Measurements from ENCODE around the gene SOS2. TPM values are rescaled to one million over a fixed set of nuclear protein-coding genes. Genes with fewer than 3 reads are reported as not detected.

SOS2 gene
- polyA plus RNA-seq, 3 donors, result 9.3 to 24.3 (median 12.0) TPM

DNA sequence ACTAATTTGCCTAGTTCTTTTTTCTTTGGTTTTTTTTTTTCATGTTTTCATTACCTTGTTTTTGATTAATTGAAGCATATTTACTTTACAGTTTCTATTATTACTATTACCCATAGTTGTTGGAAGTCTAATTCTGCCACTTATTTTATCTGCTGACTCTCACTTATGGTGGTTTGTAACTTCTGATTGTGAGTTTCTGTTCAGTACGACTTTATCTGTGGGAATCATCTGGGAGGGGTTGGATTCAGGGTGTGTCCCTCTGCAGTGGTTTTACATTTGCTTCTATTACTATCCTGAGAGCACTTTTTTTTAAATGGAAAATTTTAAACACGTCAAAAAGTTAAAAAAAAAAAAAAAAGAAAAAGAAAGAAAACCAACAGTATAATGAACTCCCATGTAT lies 26.4 kb upstream of the SOS2 start:
- Mint-ChIP-seq H3K27ac (no peak overlapping the region), H3K4me1 (no peaks in the 10 kb centered on the region), H3K9me3 (peaks cover 0 to 3% (median 0%) of the 10 kb centered on the region in 7 donors), H3K36me3 (peaks cover 4% of the 10 kb centered on the region in 2 donors), H3K4me3 (no peak overlapping the region), H3K27me3 (ENCODE audit: low read depth in 3 of 3) (peaks cover 0 to 1% (median 0%) of the 10 kb centered on the region in 3 donors)
- Histone ChIP-seq H3K79me2 (ENCODE audit: insufficient read depth, low read length) (no peaks in the 10 kb centered on the region), H3K36me3 (replicated peaks in 1 of 2; ENCODE audit: control insufficient read depth in 1 of 2, insufficient read depth in 2 of 2, low read length in 2 of 2) (no peaks in the 10 kb centered on the region), H3K9me3 (replicated peaks in 1 of 2; ENCODE audit: control insufficient read depth in 1 of 2, insufficient read depth in 1 of 2, low read length in 2 of 2) (no peaks in the 10 kb centered on the region), H3K4me1 (ENCODE audit: control insufficient read depth in 1 of 2, insufficient read depth in 2 of 2, low read length in 2 of 2) (no peaks in the 10 kb centered on the region), H3K4me2 (replicated peaks; ENCODE audit: extremely low read depth, low read length, poor library complexity, severe bottlenecking) (no peak overlapping the region), H4K20me1 (ENCODE audit: insufficient read depth, low read length) (no peaks in the 10 kb centered on the region), H3K4me3 (replicated peaks in 1 of 3; ENCODE audit: low read depth in 2 of 3, low read length in 3 of 3) (no peak overlapping the region), H3K27ac (ENCODE audit: low read depth in 1 of 2, low read length in 2 of 2) (no peak overlapping the region), H2AFZ (ENCODE audit: insufficient read depth, low read depth, low read length, poor library complexity, severe bottlenecking) (no peak overlapping the region), H3K27me3 (ENCODE audit: control insufficient read depth in 2 of 2, insufficient read depth in 2 of 2, low read length in 2 of 2) (no peaks in the 10 kb centered on the region), H3K9ac (ENCODE audit: insufficient read depth, low read length, poor library complexity, severe bottlenecking) (no peak overlapping the region)
- TF ChIP-seq, protein P1, sequence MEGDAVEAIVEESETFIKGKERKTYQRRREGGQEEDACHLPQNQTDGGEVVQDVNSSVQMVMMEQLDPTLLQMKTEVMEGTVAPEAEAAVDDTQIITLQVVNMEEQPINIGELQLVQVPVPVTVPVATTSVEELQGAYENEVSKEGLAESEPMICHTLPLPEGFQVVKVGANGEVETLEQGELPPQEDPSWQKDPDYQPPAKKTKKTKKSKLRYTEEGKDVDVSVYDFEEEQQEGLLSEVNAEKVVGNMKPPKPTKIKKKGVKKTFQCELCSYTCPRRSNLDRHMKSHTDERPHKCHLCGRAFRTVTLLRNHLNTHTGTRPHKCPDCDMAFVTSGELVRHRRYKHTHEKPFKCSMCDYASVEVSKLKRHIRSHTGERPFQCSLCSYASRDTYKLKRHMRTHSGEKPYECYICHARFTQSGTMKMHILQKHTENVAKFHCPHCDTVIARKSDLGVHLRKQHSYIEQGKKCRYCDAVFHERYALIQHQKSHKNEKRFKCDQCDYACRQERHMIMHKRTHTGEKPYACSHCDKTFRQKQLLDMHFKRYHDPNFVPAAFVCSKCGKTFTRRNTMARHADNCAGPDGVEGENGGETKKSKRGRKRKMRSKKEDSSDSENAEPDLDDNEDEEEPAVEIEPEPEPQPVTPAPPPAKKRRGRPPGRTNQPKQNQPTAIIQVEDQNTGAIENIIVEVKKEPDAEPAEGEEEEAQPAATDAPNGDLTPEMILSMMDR (IDR thresholded peaks at IDR 0.05), result no peak
- intact Hi-C loops (cut with micrococcal nuclease), result no loop called here
- no CpG with 5 or more reads among the region's 2 CpGs for WGBS (ENCODE audit: insufficient coverage)
- no peak for DNase-seq

DNA sequence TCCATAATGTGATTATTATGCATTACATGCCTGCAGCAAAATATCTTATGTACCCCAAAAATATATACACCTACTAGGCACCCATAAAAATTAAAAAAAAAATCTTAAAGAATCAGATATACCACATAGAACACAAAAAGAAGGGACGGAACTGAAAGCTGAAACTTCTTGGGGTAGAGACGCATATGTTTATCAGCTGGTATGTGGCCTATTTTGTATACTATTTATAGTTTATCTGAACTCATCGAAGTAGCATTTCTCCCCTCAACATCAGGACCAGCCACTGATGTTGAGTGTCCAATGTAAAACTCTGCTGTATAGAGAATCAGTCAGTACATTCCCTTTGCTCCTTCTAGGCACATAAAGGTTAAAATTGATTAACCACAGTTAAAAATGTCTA lies 22.9 kb upstream of the SOS2 start:
- Histone ChIP-seq H4K20me1 (ENCODE audit: insufficient read depth, low read length) (no peaks in the 10 kb centered on the region), H2AFZ (ENCODE audit: insufficient read depth, low read depth, low read length, poor library complexity, severe bottlenecking) (no peak overlapping the region), H3K79me2 (ENCODE audit: insufficient read depth, low read length) (no peaks in the 10 kb centered on the region), H3K4me3 (replicated peaks in 1 of 3; ENCODE audit: low read depth in 2 of 3, low read length in 3 of 3) (no peak overlapping the region), H3K4me2 (replicated peaks; ENCODE audit: extremely low read depth, low read length, poor library complexity, severe bottlenecking) (no peak overlapping the region), H3K9me3 (replicated peaks in 1 of 2; ENCODE audit: control insufficient read depth in 1 of 2, insufficient read depth in 1 of 2, low read length in 2 of 2) (no peaks in the 10 kb centered on the region), H3K36me3 (replicated peaks in 1 of 2; ENCODE audit: control insufficient read depth in 1 of 2, insufficient read depth in 2 of 2, low read length in 2 of 2) (no peaks in the 10 kb centered on the region), H3K9ac (ENCODE audit: insufficient read depth, low read length, poor library complexity, severe bottlenecking) (no peak overlapping the region), H3K27me3 (ENCODE audit: control insufficient read depth in 2 of 2, insufficient read depth in 2 of 2, low read length in 2 of 2) (no peaks in the 10 kb centered on the region), H3K4me1 (ENCODE audit: control insufficient read depth in 1 of 2, insufficient read depth in 2 of 2, low read length in 2 of 2) (no peaks in the 10 kb centered on the region), H3K27ac (ENCODE audit: low read depth in 1 of 2, low read length in 2 of 2) (no peak overlapping the region)
- no peak overlapping the region for H3K27ac Mint-ChIP-seq
- peaks cover 0 to 3% (median 0%) of the 10 kb centered on the region in 7 donors for H3K9me3 Mint-ChIP-seq
- H3K4me3 Mint-ChIP-seq, result no peak overlapping the region
- peaks cover 7 to 13% of the 10 kb centered on the region in 2 donors for H3K36me3 Mint-ChIP-seq
- WGBS (ENCODE audit: insufficient coverage), result no CpG with 5 or more reads among the region's 3 CpGs
- intact Hi-C loops (cut with micrococcal nuclease), result no loop called here
- H3K4me1 Mint-ChIP-seq, result no peaks in the 10 kb centered on the region
- DNase-seq, result no peak
- H3K27me3 Mint-ChIP-seq (ENCODE audit: low read depth in 3 of 3), result peaks cover 0 to 1% (median 0%) of the 10 kb centered on the region in 3 donors
- TF ChIP-seq, protein P1 (IDR thresholded peaks at IDR 0.05), result no peak

Data from CD14-positive monocyte (primary cell).